HEK293 (cell line): ENCODE measurements around the gene ERMARD.

Experiments
- ATF2 ChIP-seq: fragments of 450-650 bp; formaldehyde crosslinking; IDR thresholded peaks from 2 replicates; pipeline ENCODE4 v1.5.1; 2016; ENCODE audit warnings: missing biosample characterization, missing genetic modification characterization, low read depth
- CTCF ChIP-seq: fragments of 450-650 bp; formaldehyde crosslinking; IDR thresholded peaks from 2 replicates; pipeline ENCODE4 v1.5.1; 2016; ENCODE audit warnings: missing biosample characterization, missing genetic modification characterization
- YY1 ChIP-seq: fragments of 450-650 bp; formaldehyde crosslinking; IDR thresholded peaks from 2 replicates; pipeline ENCODE4 v1.5.1; 2018; ENCODE audit warnings: missing biosample characterization, missing genetic modification characterization
- ZBTB49 ChIP-seq: fragments of 450-650 bp; formaldehyde crosslinking; IDR thresholded peaks from 2 replicates; pipeline ENCODE4 v1.5.1; 2016; ENCODE audit warnings: missing biosample characterization, missing genetic modification characterization, low read depth
- ZNF114 ChIP-seq: fragments of 450-650 bp; formaldehyde crosslinking; IDR thresholded peaks from 2 replicates; pipeline ENCODE4 v1.5.0; 2017; ENCODE audit warnings: missing biosample characterization, missing genetic modification characterization

- TF ChIP-seq ATF2 (tag by site-specific recombination), result no peak
- no peak for TF ChIP-seq YY1 (tag by site-specific recombination)
- no peak for TF ChIP-seq CTCF (tag by site-specific recombination)
- no peak for TF ChIP-seq ZBTB49 (tag by site-specific recombination)
- TF ChIP-seq ZNF114 (tag by site-specific recombination), result no peak
Observed at GRCh38 chr6:169766921-169767736, 15.7 kb downstream of the ERMARD start.
